ENCODE data around the gene RARS2.

- TF ChIP-seq HMGXB4 (CRISPR knock-in tag; IDR thresholded peaks at IDR 0.05) (no peak), ZNF75A (CRISPR knock-in tag; IDR thresholded peaks at IDR 0.05) (no peak), TFAP4 (CRISPR knock-in tag; IDR thresholded peaks at IDR 0.05; ENCODE audit: borderline replicate concordance) (no peak), NONO (IDR thresholded peaks at IDR 0.05; ENCODE audit: low read depth in 2 of 2, low read length in 1 of 2) (no peak), ZKSCAN8 (CRISPR knock-in tag; IDR thresholded peaks at IDR 0.05) (no peak)
- TF ChIP-seq, protein P1, sequence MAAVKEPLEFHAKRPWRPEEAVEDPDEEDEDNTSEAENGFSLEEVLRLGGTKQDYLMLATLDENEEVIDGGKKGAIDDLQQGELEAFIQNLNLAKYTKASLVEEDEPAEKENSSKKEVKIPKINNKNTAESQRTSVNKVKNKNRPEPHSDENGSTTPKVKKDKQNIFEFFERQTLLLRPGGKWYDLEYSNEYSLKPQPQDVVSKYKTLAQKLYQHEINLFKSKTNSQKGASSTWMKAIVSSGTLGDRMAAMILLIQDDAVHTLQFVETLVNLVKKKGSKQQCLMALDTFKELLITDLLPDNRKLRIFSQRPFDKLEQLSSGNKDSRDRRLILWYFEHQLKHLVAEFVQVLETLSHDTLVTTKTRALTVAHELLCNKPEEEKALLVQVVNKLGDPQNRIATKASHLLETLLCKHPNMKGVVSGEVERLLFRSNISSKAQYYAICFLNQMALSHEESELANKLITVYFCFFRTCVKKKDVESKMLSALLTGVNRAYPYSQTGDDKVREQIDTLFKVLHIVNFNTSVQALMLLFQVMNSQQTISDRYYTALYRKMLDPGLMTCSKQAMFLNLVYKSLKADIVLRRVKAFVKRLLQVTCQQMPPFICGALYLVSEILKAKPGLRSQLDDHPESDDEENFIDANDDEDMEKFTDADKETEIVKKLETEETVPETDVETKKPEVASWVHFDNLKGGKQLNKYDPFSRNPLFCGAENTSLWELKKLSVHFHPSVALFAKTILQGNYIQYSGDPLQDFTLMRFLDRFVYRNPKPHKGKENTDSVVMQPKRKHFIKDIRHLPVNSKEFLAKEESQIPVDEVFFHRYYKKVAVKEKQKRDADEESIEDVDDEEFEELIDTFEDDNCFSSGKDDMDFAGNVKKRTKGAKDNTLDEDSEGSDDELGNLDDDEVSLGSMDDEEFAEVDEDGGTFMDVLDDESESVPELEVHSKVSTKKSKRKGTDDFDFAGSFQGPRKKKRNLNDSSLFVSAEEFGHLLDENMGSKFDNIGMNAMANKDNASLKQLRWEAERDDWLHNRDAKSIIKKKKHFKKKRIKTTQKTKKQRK (IDR thresholded peaks at IDR 0.05; ENCODE audit: borderline replicate concordance, low read depth, low read length): no peak
Measured at GRCh38 chr6:87575423-87575822, 14.4 kb downstream of the RARS2 start.

All from K562 (cell line).